ENCODE results near the gene HK1.

Gene HK1

DNA sequence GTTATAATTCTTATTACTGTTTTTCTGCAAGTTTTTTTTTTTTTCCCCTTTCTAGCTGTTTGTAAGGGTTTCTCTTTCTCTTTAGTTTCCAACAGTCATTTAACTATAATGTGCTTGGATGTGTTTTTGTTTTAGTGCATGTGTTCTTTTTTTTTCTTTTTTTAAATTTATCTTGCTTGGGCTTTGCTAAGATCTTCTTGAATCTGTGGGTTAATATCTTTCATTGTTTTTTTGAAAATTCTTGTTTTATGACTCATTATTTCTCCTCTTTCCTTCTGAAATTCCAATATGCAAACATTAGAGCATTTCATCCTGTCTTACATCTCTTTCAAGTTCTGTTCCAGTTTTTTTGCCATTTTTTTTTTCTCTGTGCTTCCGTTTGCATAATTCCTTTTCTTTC, 5.7 kb upstream of the HK1 start:
- no peak for ATAC-seq
- TF ChIP-seq PPARA (CRISPR knock-in tag; IDR thresholded peaks at IDR 0.05; ENCODE audit: borderline replicate concordance), result no peak
- no peak for TF ChIP-seq ARNTL (CRISPR knock-in tag; IDR thresholded peaks at IDR 0.05; ENCODE audit: borderline replicate concordance, low read depth)
- TF ChIP-seq ZFP3 (CRISPR knock-in tag; IDR thresholded peaks at IDR 0.05), result no peak

DNA sequence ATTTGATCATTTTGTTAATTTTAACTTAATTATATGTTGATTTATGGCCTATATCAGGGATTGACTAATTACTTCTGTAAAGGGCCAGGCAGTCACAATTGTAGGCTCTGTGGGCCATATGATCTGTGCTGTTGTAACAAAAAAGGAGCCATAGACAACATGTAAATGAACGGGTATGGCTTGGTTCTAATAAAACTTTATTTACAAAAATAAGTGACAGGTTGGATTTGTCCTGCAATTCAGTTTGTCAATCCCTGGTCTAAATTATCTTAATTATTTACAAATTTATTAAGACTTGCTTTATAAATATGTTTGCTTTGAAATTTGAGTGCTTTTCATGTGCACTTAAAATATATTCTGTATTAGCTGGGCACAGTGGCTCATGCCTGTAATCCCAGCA, 2.9 kb upstream of the HK1 start:
- ATAC-seq, result no peak
- TF ChIP-seq OSR1 (CRISPR knock-in tag; IDR thresholded peaks at IDR 0.05), result no peak
- TF ChIP-seq ZNF70 (CRISPR knock-in tag; IDR thresholded peaks at IDR 0.05), result no peak
- TF ChIP-seq ZNF8 (CRISPR knock-in tag; IDR thresholded peaks at IDR 0.05), result no peak
- no peak for TF ChIP-seq TOX (CRISPR knock-in tag; IDR thresholded peaks at IDR 0.05; ENCODE audit: borderline replicate concordance)
- no peak for TF ChIP-seq ISL1 (CRISPR knock-in tag; IDR thresholded peaks at IDR 0.05)
- TF ChIP-seq, protein P1, sequence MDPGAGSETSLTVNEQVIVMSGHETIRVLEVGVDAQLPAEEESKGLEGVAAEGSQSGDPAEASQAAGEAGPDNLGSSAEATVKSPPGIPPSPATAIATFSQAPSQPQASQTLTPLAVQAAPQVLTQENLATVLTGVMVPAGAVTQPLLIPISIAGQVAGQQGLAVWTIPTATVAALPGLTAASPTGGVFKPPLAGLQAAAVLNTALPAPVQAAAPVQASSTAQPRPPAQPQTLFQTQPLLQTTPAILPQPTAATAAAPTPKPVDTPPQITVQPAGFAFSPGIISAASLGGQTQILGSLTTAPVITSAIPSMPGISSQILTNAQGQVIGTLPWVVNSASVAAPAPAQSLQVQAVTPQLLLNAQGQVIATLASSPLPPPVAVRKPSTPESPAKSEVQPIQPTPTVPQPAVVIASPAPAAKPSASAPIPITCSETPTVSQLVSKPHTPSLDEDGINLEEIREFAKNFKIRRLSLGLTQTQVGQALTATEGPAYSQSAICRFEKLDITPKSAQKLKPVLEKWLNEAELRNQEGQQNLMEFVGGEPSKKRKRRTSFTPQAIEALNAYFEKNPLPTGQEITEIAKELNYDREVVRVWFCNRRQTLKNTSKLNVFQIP (CRISPR knock-in tag; IDR thresholded peaks at IDR 0.05; ENCODE audit: borderline replicate concordance, low read depth), result no peak
- TF ChIP-seq GLIS3 (CRISPR knock-in tag; IDR thresholded peaks at IDR 0.05), result no peak
- no peak for TF ChIP-seq CSDC2 (CRISPR knock-in tag; IDR thresholded peaks at IDR 0.05)
- TF ChIP-seq, protein P2, sequence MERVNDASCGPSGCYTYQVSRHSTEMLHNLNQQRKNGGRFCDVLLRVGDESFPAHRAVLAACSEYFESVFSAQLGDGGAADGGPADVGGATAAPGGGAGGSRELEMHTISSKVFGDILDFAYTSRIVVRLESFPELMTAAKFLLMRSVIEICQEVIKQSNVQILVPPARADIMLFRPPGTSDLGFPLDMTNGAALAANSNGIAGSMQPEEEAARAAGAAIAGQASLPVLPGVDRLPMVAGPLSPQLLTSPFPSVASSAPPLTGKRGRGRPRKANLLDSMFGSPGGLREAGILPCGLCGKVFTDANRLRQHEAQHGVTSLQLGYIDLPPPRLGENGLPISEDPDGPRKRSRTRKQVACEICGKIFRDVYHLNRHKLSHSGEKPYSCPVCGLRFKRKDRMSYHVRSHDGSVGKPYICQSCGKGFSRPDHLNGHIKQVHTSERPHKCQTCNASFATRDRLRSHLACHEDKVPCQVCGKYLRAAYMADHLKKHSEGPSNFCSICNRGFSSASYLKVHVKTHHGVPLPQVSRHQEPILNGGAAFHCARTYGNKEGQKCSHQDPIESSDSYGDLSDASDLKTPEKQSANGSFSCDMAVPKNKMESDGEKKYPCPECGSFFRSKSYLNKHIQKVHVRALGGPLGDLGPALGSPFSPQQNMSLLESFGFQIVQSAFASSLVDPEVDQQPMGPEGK (CRISPR knock-in tag; IDR thresholded peaks at IDR 0.05; ENCODE audit: borderline replicate concordance), result no peak
- TF ChIP-seq PPARA (CRISPR knock-in tag; IDR thresholded peaks at IDR 0.05; ENCODE audit: borderline replicate concordance), result no peak
- TF ChIP-seq, protein P3, sequence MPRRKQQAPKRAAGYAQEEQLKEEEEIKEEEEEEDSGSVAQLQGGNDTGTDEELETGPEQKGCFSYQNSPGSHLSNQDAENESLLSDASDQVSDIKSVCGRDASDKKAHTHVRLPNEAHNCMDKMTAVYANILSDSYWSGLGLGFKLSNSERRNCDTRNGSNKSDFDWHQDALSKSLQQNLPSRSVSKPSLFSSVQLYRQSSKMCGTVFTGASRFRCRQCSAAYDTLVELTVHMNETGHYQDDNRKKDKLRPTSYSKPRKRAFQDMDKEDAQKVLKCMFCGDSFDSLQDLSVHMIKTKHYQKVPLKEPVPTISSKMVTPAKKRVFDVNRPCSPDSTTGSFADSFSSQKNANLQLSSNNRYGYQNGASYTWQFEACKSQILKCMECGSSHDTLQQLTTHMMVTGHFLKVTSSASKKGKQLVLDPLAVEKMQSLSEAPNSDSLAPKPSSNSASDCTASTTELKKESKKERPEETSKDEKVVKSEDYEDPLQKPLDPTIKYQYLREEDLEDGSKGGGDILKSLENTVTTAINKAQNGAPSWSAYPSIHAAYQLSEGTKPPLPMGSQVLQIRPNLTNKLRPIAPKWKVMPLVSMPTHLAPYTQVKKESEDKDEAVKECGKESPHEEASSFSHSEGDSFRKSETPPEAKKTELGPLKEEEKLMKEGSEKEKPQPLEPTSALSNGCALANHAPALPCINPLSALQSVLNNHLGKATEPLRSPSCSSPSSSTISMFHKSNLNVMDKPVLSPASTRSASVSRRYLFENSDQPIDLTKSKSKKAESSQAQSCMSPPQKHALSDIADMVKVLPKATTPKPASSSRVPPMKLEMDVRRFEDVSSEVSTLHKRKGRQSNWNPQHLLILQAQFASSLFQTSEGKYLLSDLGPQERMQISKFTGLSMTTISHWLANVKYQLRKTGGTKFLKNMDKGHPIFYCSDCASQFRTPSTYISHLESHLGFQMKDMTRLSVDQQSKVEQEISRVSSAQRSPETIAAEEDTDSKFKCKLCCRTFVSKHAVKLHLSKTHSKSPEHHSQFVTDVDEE (CRISPR knock-in tag; IDR thresholded peaks at IDR 0.05), result no peak
- no peak for TF ChIP-seq ZNF565 (CRISPR knock-in tag; conservative IDR thresholded peaks at IDR 0.05; ENCODE audit: low read depth)
- no peak for TF ChIP-seq ZC3H10 (CRISPR knock-in tag; IDR thresholded peaks at IDR 0.05)
- no peak for TF ChIP-seq ZFP3 (CRISPR knock-in tag; IDR thresholded peaks at IDR 0.05)
- no peak for TF ChIP-seq ARNTL (CRISPR knock-in tag; IDR thresholded peaks at IDR 0.05; ENCODE audit: borderline replicate concordance, low read depth)
- TF ChIP-seq, protein P4, sequence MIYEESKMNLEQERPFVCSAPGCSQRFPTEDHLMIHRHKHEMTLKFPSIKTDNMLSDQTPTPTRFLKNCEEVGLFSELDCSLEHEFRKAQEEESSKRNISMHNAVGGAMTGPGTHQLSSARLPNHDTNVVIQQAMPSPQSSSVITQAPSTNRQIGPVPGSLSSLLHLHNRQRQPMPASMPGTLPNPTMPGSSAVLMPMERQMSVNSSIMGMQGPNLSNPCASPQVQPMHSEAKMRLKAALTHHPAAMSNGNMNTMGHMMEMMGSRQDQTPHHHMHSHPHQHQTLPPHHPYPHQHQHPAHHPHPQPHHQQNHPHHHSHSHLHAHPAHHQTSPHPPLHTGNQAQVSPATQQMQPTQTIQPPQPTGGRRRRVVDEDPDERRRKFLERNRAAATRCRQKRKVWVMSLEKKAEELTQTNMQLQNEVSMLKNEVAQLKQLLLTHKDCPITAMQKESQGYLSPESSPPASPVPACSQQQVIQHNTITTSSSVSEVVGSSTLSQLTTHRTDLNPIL (CRISPR knock-in tag; IDR thresholded peaks at IDR 0.05; ENCODE audit: low read depth), result no peak
- TF ChIP-seq SNAI2 (CRISPR knock-in tag; IDR thresholded peaks at IDR 0.05), result no peak

DNA sequence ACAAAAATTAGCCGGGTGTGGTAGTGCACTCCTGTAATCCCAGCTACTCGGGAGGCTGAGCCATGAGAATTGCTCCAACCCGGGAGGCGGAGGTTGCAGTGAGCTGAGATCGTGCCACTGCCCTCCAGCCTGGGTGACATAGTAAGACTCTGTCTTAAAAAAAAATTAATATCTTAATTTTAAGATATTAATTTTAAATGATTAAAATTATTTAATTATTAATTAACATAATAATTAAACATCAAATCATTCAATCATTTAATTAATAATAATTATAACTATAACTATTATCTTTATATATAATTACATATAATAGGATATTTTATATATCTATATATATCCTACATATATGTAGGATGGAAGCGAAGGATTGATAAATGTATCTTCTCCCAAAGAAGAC, 1.8 kb upstream of the HK1 start:
- no peak for ATAC-seq
- TF ChIP-seq TOX (CRISPR knock-in tag; IDR thresholded peaks at IDR 0.05; ENCODE audit: borderline replicate concordance), result no peak
- TF ChIP-seq RARB (CRISPR knock-in tag; IDR thresholded peaks at IDR 0.05), result no peak
- no peak for TF ChIP-seq ZFP30 (CRISPR knock-in tag; IDR thresholded peaks at IDR 0.05)
- no peak for TF ChIP-seq ZNF565 (CRISPR knock-in tag; conservative IDR thresholded peaks at IDR 0.05; ENCODE audit: low read depth)
- TF ChIP-seq, protein P2 (CRISPR knock-in tag; IDR thresholded peaks at IDR 0.05; ENCODE audit: borderline replicate concordance), result no peak
- no peak for TF ChIP-seq ZFP3 (CRISPR knock-in tag; IDR thresholded peaks at IDR 0.05)
- no peak for TF ChIP-seq TCF4 (CRISPR knock-in tag; IDR thresholded peaks at IDR 0.05; ENCODE audit: borderline replicate concordance)
- TF ChIP-seq ARNTL (CRISPR knock-in tag; IDR thresholded peaks at IDR 0.05; ENCODE audit: borderline replicate concordance, low read depth), result no peak
- no peak for TF ChIP-seq ISL1 (CRISPR knock-in tag; IDR thresholded peaks at IDR 0.05)
